Kidney (tissue), 14 donors: Measurements from ENCODE around the gene DLX1. TPM values are rescaled to one million over a fixed set of nuclear protein-coding genes. Genes with fewer than 3 reads are reported as not detected.

Experiments
- DNase-seq, 5 donors: peaks; one replicate each; pipeline ENCODE4 v3.0.0-alpha.2; 2013 to 2020
- FAIRE-seq: peaks from 2 replicates; lab custom pipeline; 2012; peaks lifted over from hg19 to GRCh38; lab: Jason Lieb, UNC
- H3K27ac ChIP-seq, 2 donors: one replicate each; pipeline ENCODE4 v1.7.0; 2013; ENCODE audit warnings: low read depth in 2 of 2, low read length in 2 of 2, inconsistent platforms in 1 of 2
- H3K27me3 ChIP-seq: one replicate; pipeline ENCODE4 v1.7.1; 2013; ENCODE audit warnings: low read length, inconsistent platforms; ENCODE audit not compliant: control insufficient read depth, insufficient read depth
- H3K36me3 ChIP-seq, 3 donors: one replicate each; pipeline versions ENCODE4 v1.7.0 to v1.7.1; 2013; ENCODE audit warnings: low read length in 3 of 3, control low read depth in 1 of 3, inconsistent platforms in 1 of 3; ENCODE audit not compliant: insufficient read depth in 3 of 3, control insufficient read depth in 2 of 3
- H3K4me1 ChIP-seq, 3 donors: one replicate each; pipeline versions ENCODE4 v1.7.0 to v1.7.1; 2013; ENCODE audit warnings: low read length in 3 of 3, inconsistent platforms in 1 of 3, low read depth in 1 of 3; ENCODE audit not compliant: control insufficient read depth in 2 of 3, insufficient read depth in 2 of 3
- H3K4me3 ChIP-seq, 3 donors: one replicate each; pipeline versions ENCODE4 v1.7.0 to v1.8.1; 2013; ENCODE audit warnings: low read length in 3 of 3, control low read depth in 1 of 3, inconsistent platforms in 1 of 3
- H3K9ac ChIP-seq, 3 donors: one replicate each; pipeline versions ENCODE4 v1.7.0 to v1.7.1; 2013; ENCODE audit warnings: low read length in 3 of 3, control low read depth in 1 of 3, inconsistent platforms in 1 of 3
- H3K9me3 ChIP-seq, 3 donors: one replicate each; pipeline versions ENCODE4 v1.7.0 to v1.7.1; 2013; ENCODE audit warnings: low read length in 3 of 3, control low read depth in 1 of 3, inconsistent platforms in 1 of 3; ENCODE audit not compliant: control insufficient read depth in 2 of 3, insufficient read depth in 1 of 3
- CTCF ChIP-seq: IDR thresholded peaks from 3 replicates; pipeline ENCODE4 v1.5.1; 2012; ENCODE audit warnings: mild to moderate bottlenecking, moderate library complexity, borderline replicate concordance; ENCODE audit not compliant: insufficient read depth; ENCODE audit errors: extremely low read depth
- intact Hi-C: fragments of 100-400 bp; cut with DNase I; formaldehyde crosslinking; loops from one replicate; pipeline ENCODE4 v1.11.1; 2022
- polyA plus RNA-seq: library from polyadenylated mRNA; stranded (reverse); fragments of 350-450 nt; fragmentation: Illumina TruSeq; extraction: RNeasy Lipid Tissue Mini Kit (QIAGEN cat#74804); gene quantifications from one replicate; pipeline ENCODE4 v1.2.3, GENCODE V29; 2014; ENCODE audit warnings: low read depth, low replicate concordance; ENCODE audit not compliant: insufficient read depth
- total RNA-seq: library from RNA; stranded (reverse); fragmentation: NEBNext Ultra II Directional; extraction: Animal tissue kit (Norgen Biotek cat#: 25700); gene quantifications from one replicate; pipeline ENCODE4 v1.2.1, GENCODE V29; 2021
- donor health status: control.
- donor health status: control.
- donor health status: control.
- donor health status: control.
- donor health status: control.
- donor health status: DM: yes; HTN: yes; CAD: no.
- donor health status: Normal renal cell carcinoma (clear cell type).

The DLX1 gene
- total and polyA plus RNA-seq, 2 donors from 2014 or later, result not detected

- no peak overlapping the region for H3K27ac ChIP-seq
- no peak for TF ChIP-seq CTCF
- no peak overlapping the region for H3K4me3 ChIP-seq
- H3K4me1 ChIP-seq, result peaks cover 3 to 17% (median 4%) of the 10 kb centered on the region in 3 donors
- peaks cover 64% of the 10 kb centered on the region for H3K27me3 ChIP-seq
- FAIRE-seq (no peak), DNase-seq (peak; percentile 17 to 65 (median 25))
- H3K36me3 ChIP-seq, result no peaks in the 10 kb centered on the region
- H3K9ac ChIP-seq, result no peak overlapping the region
- intact Hi-C loops, result no loop called here
- no peaks in the 10 kb centered on the region for H3K9me3 ChIP-seq
Observed at GRCh38 chr2:172100080-172100934, 15.0 kb downstream of the DLX1 start.

GRCh38 chr2:172100935-172101820, 15.9 kb downstream of the DLX1 start:
- DNase-seq (peak in 4 of 5 donors; percentile 19 to 53 (median 35)), FAIRE-seq (no peak)
- intact Hi-C loops, result no loop called here
- Histone ChIP-seq H3K9ac (no peak overlapping the region), H3K27ac (no peak overlapping the region), H3K36me3 (no peaks in the 10 kb centered on the region), H3K4me3 (no peak overlapping the region), H3K27me3 (peaks cover 68% of the 10 kb centered on the region), H3K4me1 (peaks cover 3 to 16% (median 5%) of the 10 kb centered on the region in 3 donors), H3K9me3 (no peaks in the 10 kb centered on the region)
- TF ChIP-seq CTCF, result no peak

GRCh38 chr2:172101821-172102390, 16.6 kb downstream of the DLX1 start:
- Histone ChIP-seq H3K9ac (no peak overlapping the region), H3K36me3 (no peaks in the 10 kb centered on the region), H3K4me1 (peaks cover 3 to 20% (median 10%) of the 10 kb centered on the region in 3 donors), H3K9me3 (no peaks in the 10 kb centered on the region), H3K27ac (no peak overlapping the region), H3K27me3 (peaks cover 71% of the 10 kb centered on the region), H3K4me3 (no peak overlapping the region)
- peak; percentile 43 to 73 (median 48) for DNase-seq
- intact Hi-C loops, result no loop called here
- FAIRE-seq, result no peak
- no peak for TF ChIP-seq CTCF
